HL-60 (cell line): ENCODE measurements around the gene STARD3.

ENCODE experiments used
- DNase-seq, 2 experiments: peaks; one replicate each; pipeline ENCODE4 v3.0.0-alpha.2; 2010 to 2020; ENCODE audit warnings: low read depth in 1 of 2, low spot score in 1 of 2
- H3K27ac ChIP-seq: fragments of 250-450 bp; sonication (Bioruptor Pico); replicated peaks from 2 replicates; pipeline ENCODE4 v1.5.1; 2020; ENCODE audit warnings: mild to moderate bottlenecking, moderate library complexity
- H3K27me3 ChIP-seq: fragments of 250-450 bp; sonication (Bioruptor Pico); 2 replicates; pipeline ENCODE4 v1.5.1; 2021; ENCODE audit warnings: mild to moderate bottlenecking, moderate library complexity; ENCODE audit not compliant: insufficient read depth, poor library complexity, severe bottlenecking
- H3K4me3 ChIP-seq: replicated peaks from 2 replicates; pipeline ENCODE4 v1.5.1; 2011; ENCODE audit warnings: mild to moderate bottlenecking, control low read depth, low read length; ENCODE audit not compliant: insufficient read depth
- CTCF ChIP-seq: IDR thresholded peaks from one replicate; pipeline ENCODE4 v1.5.1; 2011; ENCODE audit warnings: low read length, control low read depth, inconsistent platforms; ENCODE audit not compliant: insufficient read depth
- GABPA ChIP-seq: IDR thresholded peaks from 2 replicates; pipeline ENCODE4 v1.6.1; 2012; ENCODE audit warnings: low read depth
- POLR2AphosphoS5 ChIP-seq: IDR thresholded peaks from 2 replicates; pipeline ENCODE4 v1.6.1; 2012; ENCODE audit warnings: low read depth
- REST ChIP-seq: IDR thresholded peaks from 2 replicates; pipeline ENCODE4 v1.6.1; 2012; ENCODE audit warnings: low read depth; ENCODE audit not compliant: insufficient replicate concordance
- SPI1 ChIP-seq: IDR thresholded peaks from 2 replicates; pipeline ENCODE4 v1.6.1; 2012; ENCODE audit warnings: low read depth, mild to moderate bottlenecking, borderline replicate concordance

STARD3 gene

GRCh38 chr17:39618246-39618913 is 18.6 kb upstream of the STARD3 start:
- Histone ChIP-seq H3K27me3 (no peaks in the 10 kb centered on the region), H3K27ac (0 out of 2 replicates have a peak overlapping the region, but pooled peaks have one; percentile 32), H3K4me3 (peak overlapping the region; percentile 54)
- TF ChIP-seq POLR2AphosphoS5 = no peak
- TF ChIP-seq REST = no peak
- no peak for TF ChIP-seq GABPA
- no peak for TF ChIP-seq SPI1
- TF ChIP-seq CTCF = no peak
- no peak for DNase-seq

GRCh38 chr17:39618956-39619785 is 17.8 kb upstream of the STARD3 start:
- Histone ChIP-seq H3K4me3 (no peak overlapping the region), H3K27me3 (no peaks in the 10 kb centered on the region), H3K27ac (no peak overlapping the region)
- DNase-seq = no peak
- TF ChIP-seq SPI1 (no peak), GABPA (no peak), REST (no peak), POLR2AphosphoS5 (no peak), CTCF (no peak)

GRCh38 chr17:39619786-39620101 is 17.2 kb upstream of the STARD3 start:
- H3K27ac ChIP-seq = no peak overlapping the region
- no peaks in the 10 kb centered on the region for H3K27me3 ChIP-seq
- no peak overlapping the region for H3K4me3 ChIP-seq
- TF ChIP-seq GABPA (no peak), CTCF (no peak), SPI1 (no peak), REST (no peak)
- no peak for DNase-seq
